Endothelial cell of umbilical vein (primary cell): Measurements from ENCODE around the gene EZR.

Source experiments
- CTCF ChIP-seq, 2 donors: IDR thresholded peaks; 1 replicate in 1 of 2; 2 replicates in 1 of 2; pipeline ENCODE4 v1.5.1; 2011; ENCODE audit warnings: low read length in 2 of 2, mild to moderate bottlenecking in 2 of 2, moderate library complexity in 2 of 2, control low read depth in 1 of 2, inconsistent platforms in 1 of 2, low read depth in 1 of 2; ENCODE audit not compliant: insufficient read depth in 1 of 2; ENCODE audit errors: extremely low read depth in 1 of 2
- FOS ChIP-seq: IDR thresholded peaks from 2 replicates; pipeline ENCODE4 v1.6.1; 2011; ENCODE audit warnings: mild to moderate bottlenecking, low read length, moderate library complexity, borderline replicate concordance; ENCODE audit not compliant: insufficient read depth
- GATA2 ChIP-seq: IDR thresholded peaks from 2 replicates; pipeline ENCODE4 v1.7.0; 2011; ENCODE audit warnings: low read depth, mild to moderate bottlenecking, moderate library complexity, mixed read lengths, low read length; ENCODE audit not compliant: insufficient read length, insufficient read depth
- MYC ChIP-seq: IDR thresholded peaks from one replicate; pipeline ENCODE4 v1.6.1; 2011; ENCODE audit warnings: mild to moderate bottlenecking, low read depth, low read length
- POLR2A ChIP-seq: IDR thresholded peaks from 2 replicates; pipeline ENCODE4 v1.6.1; 2012; ENCODE audit warnings: low read depth, mild to moderate bottlenecking, control low read depth, low read length

DNA sequence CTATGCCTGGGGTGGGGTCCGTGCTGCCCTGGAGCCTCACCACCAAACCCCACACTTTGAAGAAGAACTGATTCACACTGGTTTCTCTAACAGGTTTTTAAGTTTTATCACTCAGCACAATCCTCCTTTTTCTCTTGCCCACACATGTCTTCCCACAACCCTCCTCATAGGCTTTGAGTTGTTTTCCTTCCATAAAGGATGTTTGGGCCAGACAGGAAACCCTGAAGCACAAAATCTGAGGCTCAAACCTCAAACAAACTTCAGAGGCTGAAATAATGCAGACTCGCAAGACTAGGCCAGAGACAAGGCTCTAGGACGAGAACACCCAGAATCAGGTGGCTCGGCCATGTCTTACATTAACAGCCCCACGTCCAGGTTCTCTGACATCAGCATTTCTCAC, 35.3 kb downstream of the EZR start:
- TF ChIP-seq POLR2A (no peak), CTCF (IDR thresholded peaks at IDR 0.05; ENCODE audit: extremely low read depth in 1 of 2, insufficient read depth in 1 of 2, low read depth in 1 of 2, low read length in 2 of 2) (no peak), GATA2 (no peak), FOS (no peak), MYC (no peak)
